Nephron progenitor cell (in vitro differentiated cells): ENCODE results near the gene OR2L3.

Source experiments
- DNase-seq: peaks from one replicate; pipeline ENCODE4 v3.0.0; 2021
- H3K27ac Mint-ChIP-seq: 2 replicates; pipeline ENCODE4 v1.8.0; 2021; ENCODE audit warnings: mild to moderate bottlenecking, moderate library complexity, mixed read lengths
- H3K27me3 Mint-ChIP-seq: 2 replicates; pipeline ENCODE4 v1.8.0; 2021; ENCODE audit warnings: mild to moderate bottlenecking, low read depth, mixed read lengths; ENCODE audit not compliant: poor library complexity
- H3K36me3 Mint-ChIP-seq: 2 replicates; pipeline ENCODE4 v1.8.0; 2021; ENCODE audit warnings: low read depth, mixed read lengths
- H3K4me1 Mint-ChIP-seq: 2 replicates; pipeline ENCODE4 v1.8.0; 2021; ENCODE audit warnings: mixed read lengths
- H3K4me3 Mint-ChIP-seq: 2 replicates; pipeline ENCODE4 v1.8.0; 2021; ENCODE audit warnings: mild to moderate bottlenecking, moderate library complexity, mixed read lengths
- H3K9me3 Mint-ChIP-seq: 2 replicates; pipeline ENCODE4 v1.8.0; 2021; ENCODE audit warnings: mild to moderate bottlenecking, moderate library complexity, mixed read lengths
- TF ChIP-seq, protein P1 (sequence below): fragments of 200-600 bp; sonication (generic); IDR thresholded peaks from 2 replicates; pipeline ENCODE4 v1.5.0; 2021; ENCODE audit warnings: antibody characterized with exemption

OR2L3 gene, protein sequence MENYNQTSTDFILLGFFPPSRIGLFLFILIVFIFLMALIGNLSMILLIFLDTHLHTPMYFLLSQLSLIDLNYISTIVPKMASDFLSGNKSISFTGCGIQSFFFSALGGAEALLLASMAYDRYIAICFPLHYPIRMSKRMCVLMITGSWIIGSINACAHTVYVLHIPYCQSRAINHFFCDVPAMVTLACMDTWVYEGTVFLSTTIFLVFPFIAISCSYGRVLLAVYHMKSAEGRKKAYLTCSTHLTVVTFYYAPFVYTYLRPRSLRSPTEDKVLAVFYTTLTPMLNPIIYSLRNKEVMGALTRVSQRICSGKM

DNA sequence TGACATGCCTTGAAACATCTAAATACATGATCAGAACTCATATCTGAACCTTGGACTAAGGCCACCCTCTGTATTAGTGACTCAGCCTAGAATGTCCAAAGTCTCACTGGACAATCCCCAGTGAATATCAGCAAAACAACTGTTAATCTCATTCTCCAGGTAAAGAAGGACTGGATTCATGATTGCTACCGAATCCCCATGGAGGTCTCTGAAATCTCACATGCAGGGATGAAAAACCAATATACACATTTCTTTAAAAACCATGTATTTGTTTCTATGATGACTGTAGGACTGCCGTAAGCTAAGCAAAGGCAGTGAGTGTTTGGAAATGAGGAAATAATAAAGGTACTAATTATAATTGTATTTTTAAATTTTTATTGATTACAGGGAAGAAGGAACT, at the start of gene OR2L3:
TSS of gene OR2L3 (plus strand) at position 301 of the 400 bp plus-strand sequence. CDS start 13,846 bp downstream, outside the sequence.
- H3K27ac Mint-ChIP-seq, result no peak within 1 kb of the TSS
- H3K4me3 Mint-ChIP-seq, result no peak within 1 kb of the TSS
- TF ChIP-seq, protein P1, sequence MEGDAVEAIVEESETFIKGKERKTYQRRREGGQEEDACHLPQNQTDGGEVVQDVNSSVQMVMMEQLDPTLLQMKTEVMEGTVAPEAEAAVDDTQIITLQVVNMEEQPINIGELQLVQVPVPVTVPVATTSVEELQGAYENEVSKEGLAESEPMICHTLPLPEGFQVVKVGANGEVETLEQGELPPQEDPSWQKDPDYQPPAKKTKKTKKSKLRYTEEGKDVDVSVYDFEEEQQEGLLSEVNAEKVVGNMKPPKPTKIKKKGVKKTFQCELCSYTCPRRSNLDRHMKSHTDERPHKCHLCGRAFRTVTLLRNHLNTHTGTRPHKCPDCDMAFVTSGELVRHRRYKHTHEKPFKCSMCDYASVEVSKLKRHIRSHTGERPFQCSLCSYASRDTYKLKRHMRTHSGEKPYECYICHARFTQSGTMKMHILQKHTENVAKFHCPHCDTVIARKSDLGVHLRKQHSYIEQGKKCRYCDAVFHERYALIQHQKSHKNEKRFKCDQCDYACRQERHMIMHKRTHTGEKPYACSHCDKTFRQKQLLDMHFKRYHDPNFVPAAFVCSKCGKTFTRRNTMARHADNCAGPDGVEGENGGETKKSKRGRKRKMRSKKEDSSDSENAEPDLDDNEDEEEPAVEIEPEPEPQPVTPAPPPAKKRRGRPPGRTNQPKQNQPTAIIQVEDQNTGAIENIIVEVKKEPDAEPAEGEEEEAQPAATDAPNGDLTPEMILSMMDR, result no peak
- peaks cover 71% of the 10 kb centered on the region for H3K9me3 Mint-ChIP-seq
- H3K27me3 Mint-ChIP-seq, result peaks cover 3% of the 10 kb centered on the region
- no peaks in the 10 kb centered on the region for H3K36me3 Mint-ChIP-seq
- DNase-seq, result no peak
- H3K4me1 Mint-ChIP-seq, result no peaks in the 10 kb centered on the region

DNA sequence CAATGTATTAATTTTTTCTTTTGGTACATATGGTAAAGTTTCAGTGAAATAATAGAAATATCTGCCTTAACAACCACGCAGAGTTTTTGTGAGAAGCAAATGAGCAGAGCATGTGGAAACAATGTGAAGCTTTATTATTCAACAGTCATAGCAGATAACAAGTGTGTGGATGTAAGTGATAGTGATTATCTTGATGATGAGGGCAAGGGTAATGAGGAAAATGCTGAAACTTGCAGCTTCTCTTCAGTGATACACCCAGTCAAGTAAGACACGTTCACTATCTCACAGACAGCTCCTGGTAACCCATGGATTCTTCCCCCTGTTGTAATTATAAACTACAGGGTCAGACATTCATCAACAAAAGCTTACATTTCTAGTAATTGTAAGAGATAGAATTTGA, 47.8 kb upstream of the OR2L3 start:
- H3K36me3 Mint-ChIP-seq, result no peaks in the 10 kb centered on the region
- TF ChIP-seq, protein P1, result no peak
- H3K4me1 Mint-ChIP-seq, result no peaks in the 10 kb centered on the region
- no peak overlapping the region for H3K4me3 Mint-ChIP-seq
- peaks cover 64% of the 10 kb centered on the region for H3K9me3 Mint-ChIP-seq
- no peak overlapping the region for H3K27ac Mint-ChIP-seq
- DNase-seq, result no peak
- no peaks in the 10 kb centered on the region for H3K27me3 Mint-ChIP-seq

DNA sequence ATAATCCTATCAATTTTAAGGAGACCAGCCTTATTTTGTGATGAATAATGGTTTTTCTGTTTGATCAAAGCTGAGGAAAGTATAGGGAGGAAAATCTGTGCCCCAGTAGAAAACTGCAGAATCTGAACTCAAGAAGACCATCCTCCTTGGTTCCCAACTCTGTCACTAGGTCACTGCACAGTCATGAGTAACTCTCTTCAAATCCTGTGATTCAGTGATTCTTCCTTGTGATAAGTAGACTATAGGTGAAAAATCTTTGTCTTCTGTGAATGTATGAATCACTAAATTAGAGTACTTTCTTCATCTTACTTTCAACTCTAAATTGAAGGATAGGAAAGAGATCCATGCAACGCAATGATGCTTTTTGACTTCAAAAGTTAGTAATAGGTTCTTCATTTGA, 46.5 kb upstream of the OR2L3 start:
- Mint-ChIP-seq H3K27ac (no peak overlapping the region), H3K27me3 (no peaks in the 10 kb centered on the region), H3K4me3 (no peak overlapping the region), H3K36me3 (no peaks in the 10 kb centered on the region), H3K4me1 (no peaks in the 10 kb centered on the region), H3K9me3 (peaks cover 61% of the 10 kb centered on the region)
- no peak for DNase-seq
- TF ChIP-seq, protein P1, result no peak

DNA sequence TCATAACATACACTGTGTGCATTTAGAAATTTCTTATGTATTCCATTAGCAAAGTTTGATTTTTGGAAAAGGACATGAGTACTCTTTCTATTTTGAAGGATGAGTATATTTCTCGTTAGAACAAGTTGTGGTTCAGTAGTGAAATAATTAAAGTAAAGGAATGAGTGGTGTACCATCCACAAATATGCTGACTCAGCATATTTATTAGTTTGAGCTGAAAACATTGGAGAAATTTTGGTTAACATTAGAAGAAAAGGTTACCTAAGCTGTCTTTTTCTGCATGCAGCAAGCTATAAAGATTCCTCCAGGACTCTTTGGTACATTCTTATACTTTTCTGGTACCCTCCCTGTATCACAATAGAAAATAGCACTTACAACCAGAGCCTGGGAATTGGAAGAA, 38.9 kb upstream of the OR2L3 start:
- Mint-ChIP-seq H3K27ac (no peak overlapping the region), H3K27me3 (no peaks in the 10 kb centered on the region), H3K36me3 (no peaks in the 10 kb centered on the region), H3K9me3 (peaks cover 90% of the 10 kb centered on the region), H3K4me3 (no peak overlapping the region), H3K4me1 (no peaks in the 10 kb centered on the region)
- no peak for DNase-seq
- TF ChIP-seq, protein P1, result no peak

DNA sequence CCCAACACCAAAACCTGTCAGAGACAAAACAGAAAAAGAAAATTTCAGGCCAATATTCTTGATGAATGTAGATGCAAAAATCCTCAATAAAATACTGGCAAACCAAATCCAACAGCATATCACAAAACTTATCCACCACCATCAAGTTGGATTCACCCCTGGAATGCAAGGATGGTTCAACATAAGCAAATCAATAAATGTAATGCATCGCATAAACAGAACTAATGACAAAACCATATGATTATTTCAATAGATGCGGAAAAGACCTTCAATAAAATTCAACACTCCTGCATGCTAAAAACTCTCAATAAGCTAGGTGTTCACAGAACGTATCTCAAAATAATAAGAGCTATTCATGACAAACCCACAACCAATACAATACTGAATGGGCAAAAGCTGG, 37.0 kb upstream of the OR2L3 start:
- no peaks in the 10 kb centered on the region for H3K36me3 Mint-ChIP-seq
- H3K4me1 Mint-ChIP-seq, result no peaks in the 10 kb centered on the region
- no peak for DNase-seq
- H3K27ac Mint-ChIP-seq, result no peak overlapping the region
- H3K27me3 Mint-ChIP-seq, result no peaks in the 10 kb centered on the region
- H3K4me3 Mint-ChIP-seq, result no peak overlapping the region
- TF ChIP-seq, protein P1, result no peak
- peaks cover 86% of the 10 kb centered on the region for H3K9me3 Mint-ChIP-seq

DNA sequence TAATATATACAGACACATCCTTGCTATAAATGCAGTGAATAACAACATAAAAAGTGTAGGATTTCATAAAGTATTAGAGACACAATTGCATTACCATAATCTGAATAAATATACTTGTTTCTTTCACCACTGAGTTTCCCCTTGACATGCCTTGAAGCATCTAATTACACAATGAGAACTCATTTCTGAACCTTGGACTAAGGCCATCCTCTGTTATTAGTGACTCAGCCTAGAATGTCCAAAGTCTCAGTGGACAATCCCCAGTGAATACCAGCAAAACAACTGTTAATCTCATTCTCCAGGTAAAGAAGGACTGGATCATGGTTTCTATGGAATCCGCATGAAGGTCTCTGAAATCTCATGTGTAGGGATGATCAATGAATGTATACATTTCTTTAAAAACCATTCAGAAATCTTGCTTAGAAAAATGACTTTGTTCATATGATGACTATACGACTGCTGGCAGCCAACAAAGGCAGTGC, 33.4 kb upstream of the OR2L3 start, which contains the start of gene OR2L5:
TSS of gene OR2L5 (plus strand) at position 432 of the 482 bp plus-strand sequence. CDS start 8,288 bp downstream, outside the sequence.
- peaks cover 78% of the 10 kb centered on the region for H3K9me3 Mint-ChIP-seq

More for the DNA sequence above, 33.4 kb upstream of the OR2L3 start, which contains the start of gene OR2L5:
- Mint-ChIP-seq H3K36me3 (no peaks in the 10 kb centered on the region), H3K4me1 (no peaks in the 10 kb centered on the region), H3K27ac (no peak within 1 kb of the TSS), H3K4me3 (no peak within 1 kb of the TSS), H3K27me3 (no peaks in the 10 kb centered on the region)
- TF ChIP-seq, protein P1, result no peak
- DNase-seq, result no peak
